ENCODE results near the gene SUMO4.

SUMO4 gene

DNA sequence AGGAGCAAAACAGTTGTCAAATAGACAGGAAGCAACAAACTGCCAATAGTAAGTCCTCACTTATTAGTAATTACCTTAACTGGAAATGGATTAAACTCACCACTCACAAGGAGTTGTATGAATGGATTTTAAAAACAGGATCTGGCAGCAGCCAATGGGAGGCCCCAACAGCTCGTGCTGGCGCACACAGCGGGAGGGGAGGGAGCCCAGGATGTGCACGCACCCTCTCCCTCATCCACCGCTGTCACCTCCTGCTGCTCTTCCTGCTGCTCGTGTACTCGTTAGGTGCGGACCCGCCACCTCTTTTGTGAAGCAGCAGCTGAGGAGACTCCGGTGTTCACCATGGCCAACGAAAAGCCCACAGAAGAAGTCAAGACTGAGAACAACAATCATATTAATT is at the start of gene SUMO4:
TSS of gene SUMO4 (plus strand) at position 213 of the 400 bp plus-strand sequence. CDS start at position 343, 130 bp downstream.
- DNase-seq, result no peak

DNA sequence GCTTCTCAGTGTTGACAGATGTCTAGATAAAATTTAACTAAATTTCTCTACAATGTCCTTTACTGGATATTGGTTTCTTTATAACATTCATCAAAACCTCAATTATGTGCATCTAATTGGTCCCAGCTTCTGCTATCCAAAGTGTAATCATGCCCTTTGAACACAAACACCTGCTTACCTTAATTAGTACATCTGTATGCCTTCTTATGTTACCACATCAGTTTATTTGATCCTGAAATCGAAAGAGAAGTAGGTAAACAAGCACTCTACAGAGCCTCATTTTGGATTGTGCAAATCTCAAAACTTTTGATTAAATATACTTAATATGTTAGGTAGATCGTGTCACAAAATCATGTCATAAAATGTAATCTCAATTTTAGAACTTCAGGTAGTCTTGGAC is 46.1 kb upstream of the SUMO4 start:
- DNase-seq, result peak; percentile 52

DNA sequence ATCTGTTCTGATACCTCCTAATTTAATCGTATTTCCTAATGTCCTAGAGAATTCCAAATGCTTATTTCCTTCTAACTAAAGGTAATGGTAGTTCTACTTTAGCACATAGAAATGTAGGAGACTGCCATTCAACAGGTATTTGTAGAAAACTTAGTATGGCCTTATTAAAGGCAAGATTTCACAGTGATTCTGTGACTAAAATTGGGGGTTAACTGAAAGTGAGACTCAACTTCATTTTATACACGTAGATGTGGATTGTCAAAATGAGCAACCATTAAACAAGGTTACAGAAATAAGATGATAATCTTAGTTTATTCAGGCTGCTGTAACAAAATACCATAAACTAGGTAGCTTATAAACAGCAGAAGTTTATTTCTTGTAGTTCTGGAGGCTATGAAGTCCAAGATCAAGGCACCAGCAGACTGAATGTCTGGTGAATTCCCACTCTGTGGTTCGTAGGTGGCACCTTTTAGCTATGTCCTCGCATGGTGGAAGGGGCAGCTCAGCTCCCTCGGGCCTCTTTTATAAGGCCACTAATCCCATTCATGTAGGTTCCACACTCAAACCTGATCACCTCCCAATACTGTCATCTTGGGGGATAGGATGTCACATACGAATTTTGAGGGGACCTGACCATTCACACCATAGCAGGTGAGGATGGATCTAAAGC is 43.8 kb upstream of the SUMO4 start:
- DNase-seq, result no peak

DNA sequence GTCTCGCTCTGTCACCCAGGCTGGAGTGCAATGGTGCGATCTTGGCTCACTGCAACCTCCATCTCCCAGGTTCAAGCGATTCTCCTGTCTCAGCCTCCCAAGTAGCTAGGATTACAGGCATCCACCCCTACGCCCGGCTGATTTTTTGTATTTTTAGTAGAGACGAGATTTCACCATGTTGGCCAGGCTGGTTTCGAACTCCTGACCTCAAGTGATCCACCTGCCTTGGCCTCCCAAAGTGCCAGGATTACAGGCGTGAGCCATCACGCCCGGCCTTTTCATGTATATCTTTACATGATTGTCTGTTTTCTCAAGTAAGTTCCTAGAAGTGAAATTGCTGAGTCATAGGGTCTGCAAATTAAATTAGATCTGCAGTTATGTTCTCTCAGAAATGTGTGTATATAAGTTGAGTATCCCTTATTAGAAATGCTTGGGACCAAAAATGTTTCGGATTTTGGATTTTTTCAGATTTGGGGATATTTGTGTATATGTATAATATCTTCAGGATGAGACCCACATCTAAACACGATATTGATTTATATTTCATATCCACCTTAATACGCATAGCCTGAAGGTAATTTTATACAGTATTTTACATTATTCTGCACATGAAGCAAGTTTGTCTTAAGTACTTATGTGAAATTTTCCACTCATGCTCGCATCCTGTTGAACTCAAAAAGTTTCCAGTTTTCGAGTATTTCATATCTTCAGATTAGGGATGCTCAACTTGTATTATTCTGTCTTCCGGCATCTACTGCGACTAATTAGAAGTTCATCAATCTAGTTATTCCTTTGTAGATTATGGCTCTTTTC is 42.1 kb upstream of the SUMO4 start:
- no peak for DNase-seq

DNA sequence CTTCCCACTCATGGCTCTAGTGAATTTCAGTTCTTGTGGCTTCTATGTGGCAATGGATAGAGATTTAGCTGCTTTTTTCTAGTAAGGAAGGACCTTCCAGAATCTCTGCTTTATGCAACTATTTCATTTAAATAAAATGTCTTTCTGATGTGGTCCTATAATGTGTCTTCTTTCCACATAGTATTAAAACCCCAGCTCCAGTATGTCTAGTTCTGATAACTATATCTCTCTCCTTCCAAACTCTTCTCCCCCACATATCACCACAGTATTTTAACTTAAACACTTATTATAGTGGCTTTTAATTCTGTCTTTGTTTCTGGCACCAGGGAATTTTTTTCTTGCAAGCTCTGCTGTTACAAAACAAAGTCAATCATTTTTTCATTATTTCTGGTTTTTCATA is 40.6 kb upstream of the SUMO4 start:
- DNase-seq, result no peak

DNA sequence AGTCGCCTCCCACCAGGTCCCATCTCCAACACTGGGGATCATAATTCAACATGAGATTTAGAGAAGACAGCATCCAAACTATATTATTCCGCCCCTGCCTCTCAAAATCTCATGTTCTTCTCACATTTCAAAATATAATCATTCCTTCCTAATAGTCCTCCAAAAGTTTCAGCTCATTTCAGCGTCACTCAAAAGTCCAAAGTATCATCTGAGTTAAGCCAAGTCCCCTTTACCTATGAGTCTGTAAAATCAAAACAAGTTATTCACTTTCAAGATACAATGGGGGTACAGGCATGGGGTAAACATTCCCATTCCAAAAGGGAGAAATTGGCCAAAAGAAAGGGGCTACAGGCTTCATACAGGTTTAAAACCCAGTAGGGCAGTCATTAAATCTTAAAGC is 39.5 kb upstream of the SUMO4 start:
- no peak for DNase-seq

DNA sequence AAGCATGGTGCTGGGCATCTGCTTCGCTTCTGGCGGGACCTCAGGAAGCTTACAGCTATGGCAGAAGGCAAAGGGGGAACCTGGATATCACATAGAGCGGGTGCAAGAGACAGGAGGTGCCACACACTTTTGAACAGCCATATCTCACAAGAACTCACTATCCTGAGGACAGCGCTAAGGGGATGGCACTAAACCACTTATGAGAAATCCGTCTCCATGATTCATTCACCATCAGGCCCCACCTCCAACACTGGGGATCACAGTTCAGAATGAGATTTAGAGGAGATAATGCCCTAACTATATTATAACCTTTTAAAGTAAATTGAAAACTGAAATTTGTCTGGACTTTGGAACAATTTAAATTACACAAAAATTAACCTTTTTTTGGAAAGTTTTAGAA is 37.8 kb upstream of the SUMO4 start:
- DNase-seq, result no peak

DNA sequence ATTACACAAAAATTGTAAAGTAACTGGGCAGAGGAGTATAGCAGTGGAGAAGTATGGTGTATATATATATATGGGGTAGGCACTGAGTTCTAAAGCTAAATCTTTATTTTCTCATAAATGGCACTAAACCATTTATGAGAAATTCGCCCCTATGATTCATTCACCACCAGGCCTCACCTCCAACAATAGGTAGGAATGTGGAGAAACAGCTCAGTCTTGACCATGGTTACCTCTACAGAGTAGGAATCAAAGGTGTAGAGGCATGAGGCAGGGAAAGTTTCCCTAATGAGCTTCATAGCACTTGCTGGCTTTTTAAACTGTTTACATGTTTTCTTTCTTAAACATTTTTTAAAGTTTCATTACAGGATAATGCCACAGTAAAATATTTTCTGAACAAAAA is 36.9 kb upstream of the SUMO4 start:
- no peak for DNase-seq

DNA sequence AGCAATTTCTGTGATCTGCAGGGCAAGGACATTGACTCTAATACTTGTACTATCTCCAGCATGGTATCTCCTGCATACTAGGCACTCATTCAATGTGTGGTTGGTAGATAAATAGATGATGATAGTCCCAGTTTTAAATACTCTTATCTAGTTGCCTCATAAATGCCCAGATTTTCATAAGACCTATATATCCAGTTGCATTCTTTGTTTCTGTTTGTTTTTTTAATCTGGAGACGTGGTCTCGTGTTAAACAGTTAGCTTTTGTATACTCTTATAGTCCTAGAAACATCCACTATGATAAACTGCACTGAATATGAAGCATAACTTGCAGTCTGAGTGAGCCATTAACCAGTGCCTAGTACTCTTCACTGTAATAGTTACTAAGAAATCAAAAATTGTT is 35.5 kb upstream of the SUMO4 start:
- DNase-seq, result no peak

DNA sequence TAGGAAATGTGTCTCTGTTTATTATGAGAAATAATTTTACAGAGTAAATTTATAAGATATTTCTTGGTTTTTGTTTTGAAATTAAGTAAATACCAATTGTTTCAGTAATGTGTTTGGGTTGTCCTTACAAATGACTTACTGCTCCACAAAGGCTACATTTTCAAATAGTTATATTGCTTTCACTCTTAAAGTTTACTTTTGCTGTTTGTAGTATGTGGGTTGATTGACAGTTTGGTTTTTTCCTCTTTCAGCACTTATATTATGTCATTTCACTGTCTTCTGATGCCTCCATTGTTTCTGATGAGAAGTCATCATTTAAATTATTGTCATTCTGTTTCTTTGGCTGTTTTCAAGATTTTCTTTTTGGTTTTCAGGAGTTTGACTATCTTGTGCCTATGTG is 34.9 kb upstream of the SUMO4 start:
- DNase-seq, result no peak

DNA sequence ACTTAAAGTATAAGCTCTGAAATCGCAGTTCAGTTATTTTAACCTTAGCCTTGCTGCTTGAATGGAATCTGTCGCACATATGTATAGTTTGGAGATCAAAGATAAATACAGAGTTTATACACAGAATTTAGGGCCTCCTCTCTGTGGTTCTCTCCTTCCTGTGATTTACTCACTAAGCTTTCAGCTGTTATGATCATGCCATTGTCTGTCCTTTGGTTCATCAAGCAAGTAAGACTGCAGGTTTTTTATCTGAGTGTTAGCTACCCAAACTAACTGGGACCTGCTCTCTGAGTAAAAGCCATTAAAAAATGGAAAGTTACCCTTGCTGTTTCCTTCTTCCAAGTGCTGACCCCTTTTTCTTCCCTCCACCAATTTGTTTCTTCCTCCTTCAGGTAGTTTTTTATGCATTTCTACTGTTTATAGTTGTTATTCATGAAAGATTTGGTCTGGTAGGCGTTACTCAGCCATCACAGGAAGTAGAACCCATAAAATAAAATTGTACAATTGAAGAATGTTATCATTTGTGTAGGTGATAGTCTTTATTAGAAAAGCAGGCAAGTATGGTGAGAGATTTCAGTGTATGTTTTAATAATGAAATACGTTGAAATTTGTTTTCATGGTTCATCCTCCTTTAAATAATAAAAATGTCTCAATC is 33.7 kb upstream of the SUMO4 start:
- no peak for DNase-seq

DNA sequence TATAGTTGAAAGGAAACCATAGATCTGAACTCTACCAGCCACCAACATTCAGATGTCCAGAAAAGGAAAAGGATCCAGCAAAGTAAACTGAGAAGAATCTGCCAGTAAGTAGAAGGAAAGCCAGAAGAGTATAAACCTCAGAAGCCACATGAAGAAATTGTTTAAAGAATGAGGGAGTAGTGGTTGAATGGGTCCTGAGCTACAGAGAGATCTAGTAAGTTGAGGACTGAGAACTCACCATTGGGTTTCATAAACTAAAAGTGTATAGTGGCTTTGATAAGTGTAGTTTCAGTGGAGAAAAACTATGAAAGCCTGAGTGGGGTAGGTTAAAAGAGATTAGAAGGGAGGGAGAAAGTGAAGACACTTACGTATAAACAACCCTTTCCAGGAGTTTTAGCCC is 32.0 kb upstream of the SUMO4 start:
- no peak for DNase-seq

DNA sequence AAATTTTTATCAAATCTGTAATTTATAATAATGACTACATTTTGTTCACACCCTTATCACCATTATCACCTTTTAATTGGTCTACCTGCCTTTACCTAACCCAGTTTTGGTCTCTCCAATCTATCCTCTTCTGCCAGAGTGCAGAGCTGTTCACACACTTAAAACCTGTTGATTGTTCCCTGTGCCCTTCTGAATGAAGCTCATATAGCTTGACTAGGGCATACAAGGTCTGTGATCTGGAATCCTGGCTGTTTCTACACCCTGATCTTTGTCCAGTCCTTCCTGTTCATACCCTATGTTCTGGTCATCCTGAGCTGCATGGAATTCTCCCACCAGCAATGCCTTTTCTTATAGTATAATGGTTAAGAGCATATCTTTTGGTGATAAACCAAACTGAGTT is 28.9 kb upstream of the SUMO4 start:
- no peak for DNase-seq

DNA sequence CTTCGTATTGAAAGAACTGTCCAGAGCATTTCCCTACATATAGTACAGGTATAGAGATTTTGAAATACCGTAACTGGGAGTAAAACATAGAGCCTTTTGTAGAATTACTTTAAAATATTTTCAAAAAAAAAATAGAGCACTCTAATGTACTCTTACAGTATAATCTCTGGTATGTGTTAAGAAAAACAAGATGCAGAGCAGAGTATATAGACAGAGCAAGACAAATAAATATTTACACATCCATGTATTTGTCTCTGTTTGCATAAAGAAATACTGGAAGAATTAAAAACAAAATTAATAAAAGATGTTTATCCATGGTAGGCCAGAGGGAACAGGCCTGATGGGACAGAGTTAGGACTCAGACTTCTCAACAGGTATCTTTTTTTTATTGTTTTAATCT is 28.0 kb upstream of the SUMO4 start:
- DNase-seq, result no peak

DNA sequence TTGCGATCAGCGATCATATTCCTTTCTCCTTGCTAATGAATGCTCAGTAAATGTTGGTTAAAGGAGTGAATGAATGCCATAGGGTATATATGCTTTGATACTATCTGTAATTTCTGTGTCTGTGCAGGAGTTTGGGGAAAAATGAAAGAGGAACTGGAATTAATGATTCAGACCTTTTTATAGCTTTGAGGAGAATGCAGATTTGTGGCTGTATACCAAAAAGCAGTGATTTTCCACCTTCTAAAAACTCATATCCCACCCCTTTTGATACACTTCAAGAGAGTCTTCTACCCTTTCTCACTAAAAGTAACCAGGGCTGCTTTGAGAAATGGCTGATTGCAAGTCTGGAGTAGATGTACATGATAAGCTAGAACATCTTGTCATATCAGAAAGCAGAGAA is 26.6 kb upstream of the SUMO4 start:
- DNase-seq, result no peak

DNA sequence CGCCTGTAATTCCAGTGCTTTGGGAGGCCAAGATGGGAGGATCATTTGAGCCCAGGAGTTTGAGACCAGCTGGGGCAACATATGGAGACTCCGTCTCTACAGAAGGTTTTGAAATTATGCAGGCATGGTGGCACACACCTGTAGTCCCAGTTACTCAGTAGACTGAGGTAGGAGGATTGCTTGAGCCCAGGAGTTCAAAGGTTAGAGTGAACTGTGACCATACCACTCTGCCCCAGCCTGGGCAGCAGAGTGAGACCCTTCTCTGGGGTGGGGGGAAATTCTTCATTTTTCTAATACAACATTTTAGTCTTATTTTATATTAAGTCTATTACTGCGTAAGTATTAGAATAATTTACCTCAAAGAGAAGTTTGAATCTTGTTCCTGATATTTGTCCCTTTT is 20.1 kb upstream of the SUMO4 start:
- no peak for DNase-seq

DNA sequence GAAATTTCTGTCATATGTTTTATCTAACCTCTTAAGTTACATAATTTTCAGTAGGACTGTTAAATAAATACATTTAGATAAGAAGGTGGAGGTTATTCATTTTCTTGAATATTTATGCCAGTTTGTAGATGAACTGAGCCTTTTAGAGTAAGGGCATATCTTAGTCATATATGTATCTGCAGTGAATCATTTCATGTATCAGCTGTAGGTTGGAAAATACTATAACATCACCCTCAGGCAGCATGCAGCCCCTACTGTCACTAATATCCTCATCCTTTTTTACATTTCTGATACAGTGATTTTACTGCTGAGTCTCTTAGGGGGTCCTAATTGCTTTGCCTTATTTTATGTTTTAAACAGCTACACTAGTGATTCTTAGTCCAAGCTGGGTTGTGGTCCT is 19.5 kb upstream of the SUMO4 start:
- DNase-seq, result no peak

DNA sequence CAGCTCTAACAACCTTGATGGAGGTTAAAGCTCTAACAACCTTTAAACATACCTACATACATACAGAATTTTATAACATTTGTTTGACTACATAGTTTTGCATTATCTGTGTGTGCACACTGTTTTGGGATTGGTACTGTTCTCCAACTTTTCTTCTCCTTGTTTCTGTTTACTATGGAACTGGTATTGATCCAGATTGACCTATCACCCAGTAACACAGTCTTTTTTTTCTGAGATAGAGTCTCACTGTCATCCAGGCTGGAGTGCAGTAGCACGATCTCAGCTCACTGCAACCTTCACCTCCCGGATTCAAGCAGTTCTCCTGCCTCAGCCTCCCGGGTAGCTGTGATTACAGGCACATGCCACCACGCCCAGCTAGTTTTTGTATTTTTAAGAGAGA is 16.7 kb upstream of the SUMO4 start:
- DNase-seq, result no peak

DNA sequence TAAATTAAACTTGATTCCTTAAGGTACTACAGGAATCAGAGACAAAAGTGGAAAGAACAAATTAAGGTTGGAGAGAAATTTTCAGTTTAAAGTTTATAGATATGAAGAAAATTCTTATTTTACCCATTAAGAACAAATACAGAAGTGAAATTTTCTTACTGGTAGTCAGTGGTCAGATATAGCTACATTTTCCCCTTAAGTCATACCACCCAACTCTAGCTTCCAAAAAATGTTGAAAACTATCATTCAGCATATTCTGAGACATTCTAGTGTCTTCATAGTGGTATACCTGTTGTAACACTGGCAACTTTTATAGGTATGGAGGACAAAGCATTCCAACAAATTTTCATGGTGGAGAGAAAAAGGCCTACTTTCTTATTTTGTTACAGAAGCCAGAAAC is 15.6 kb upstream of the SUMO4 start:
- no peak for DNase-seq

DNA sequence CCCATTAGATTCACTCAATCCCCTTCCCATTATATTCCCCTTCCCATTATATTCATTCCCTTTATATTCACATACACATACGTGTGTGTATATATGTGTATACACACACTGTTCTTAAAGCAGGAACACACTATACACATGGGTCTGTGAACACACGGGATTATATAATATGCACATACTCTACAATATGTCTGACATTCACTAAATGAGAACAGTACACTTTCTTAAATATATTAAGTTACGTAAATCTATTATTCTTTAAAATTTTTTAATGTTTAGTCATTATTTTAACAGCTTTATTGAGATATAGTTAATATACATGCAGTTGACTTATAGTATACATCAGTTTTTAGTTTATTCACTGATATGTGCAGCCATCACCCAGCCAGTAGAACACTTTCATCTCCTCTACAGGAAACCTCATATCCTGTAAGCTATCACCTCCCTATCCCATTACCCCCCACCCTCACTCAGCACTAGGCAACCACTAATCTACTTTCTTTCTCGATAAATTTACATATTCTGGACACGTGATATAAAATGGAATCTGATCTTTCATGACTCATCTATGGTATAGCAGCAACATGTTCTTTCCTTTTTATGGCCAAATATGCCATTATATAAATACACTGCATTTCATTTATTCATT is 13.9 kb upstream of the SUMO4 start:
- DNase-seq, result no peak

DNA sequence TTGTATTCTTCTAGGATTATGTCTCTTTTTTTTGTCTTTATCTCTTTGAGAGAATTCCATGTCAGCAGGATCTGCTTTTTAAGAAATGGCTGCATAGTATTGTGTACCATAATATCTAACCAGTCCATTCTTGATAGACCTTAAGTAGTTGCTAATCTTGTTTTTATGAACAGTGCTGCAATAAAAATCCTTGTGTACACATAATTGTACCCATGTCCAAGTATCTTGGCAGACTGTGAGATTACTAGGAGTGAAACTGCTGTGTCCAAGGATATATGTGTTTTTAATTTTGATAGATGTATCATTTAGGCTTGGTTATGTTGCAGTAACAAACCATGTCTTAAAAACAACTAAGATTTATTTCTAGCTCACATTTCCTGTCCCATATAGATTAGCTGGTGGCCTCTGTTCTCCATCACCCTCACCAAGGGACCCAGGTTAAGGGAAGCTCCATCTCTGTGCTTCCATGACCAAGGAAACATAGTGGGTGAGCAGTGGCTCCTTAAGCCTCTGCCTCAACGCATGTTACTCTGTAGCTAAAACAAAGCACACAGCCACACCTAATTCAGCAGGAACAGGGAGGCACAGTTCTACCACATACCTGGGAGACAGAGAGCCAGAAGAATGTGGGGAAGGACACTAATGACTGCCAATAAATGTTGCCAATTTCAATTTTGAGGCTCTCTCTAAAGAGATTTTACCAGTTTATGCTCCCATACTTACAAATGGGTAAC is 12.1 kb upstream of the SUMO4 start:
- no peak for DNase-seq

DNA sequence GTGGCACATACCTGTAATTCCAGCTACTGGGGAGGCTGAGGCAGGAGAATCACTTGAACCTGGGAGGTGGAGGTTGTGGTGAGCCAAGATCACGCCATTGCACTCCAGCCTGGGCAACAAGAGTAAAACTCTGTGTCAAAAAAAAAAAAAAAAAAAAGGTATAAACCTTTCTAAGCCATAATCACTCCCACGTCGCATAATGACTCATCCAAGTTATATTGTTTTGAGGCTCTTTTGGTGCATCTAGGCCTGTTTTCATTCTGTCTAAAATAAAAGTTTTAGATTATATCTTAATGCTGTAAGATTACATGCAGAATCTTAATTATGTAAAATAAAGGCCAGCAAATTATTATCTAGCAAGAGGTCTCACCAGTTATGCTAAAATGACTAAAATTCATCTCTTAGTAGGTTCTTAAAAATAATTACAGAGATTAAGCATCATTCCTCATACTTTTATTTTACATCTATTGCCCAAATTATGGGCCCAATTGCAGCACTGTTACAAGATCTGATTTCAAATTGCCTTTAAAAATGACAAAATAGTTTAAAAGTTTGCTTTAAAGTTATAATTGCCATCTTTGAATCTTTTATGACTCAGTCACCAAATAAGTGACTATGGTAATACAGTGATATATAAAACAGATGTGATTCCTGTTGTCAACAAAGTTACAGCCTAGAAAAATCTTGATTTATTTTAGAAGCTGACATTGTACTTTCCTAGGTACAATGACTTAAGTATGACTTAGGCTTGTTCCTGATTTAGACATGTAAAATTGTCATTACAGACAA is 10.4 kb upstream of the SUMO4 start:
- no peak for DNase-seq

Measured in NCI-H774 (cell line).